IPS DF 6.9 (cell line): ENCODE results near the gene PLPPR1.

Source experiments
- DNase-seq: peaks from one replicate; pipeline ENCODE4 v3.0.0-alpha.2; 2013; ENCODE audit warnings: low read depth, low spot score
- H3K27ac ChIP-seq: one replicate; pipeline ENCODE4 v1.5.1; 2013; ENCODE audit warnings: low read length, control low read depth
- H3K27me3 ChIP-seq: 2 replicates; pipeline ENCODE4 v1.6.1; 2013; ENCODE audit warnings: mild to moderate bottlenecking, low read length; ENCODE audit not compliant: control insufficient read depth, insufficient read depth
- H3K36me3 ChIP-seq: 2 replicates; pipeline ENCODE4 v1.6.1; 2013; ENCODE audit warnings: low read length; ENCODE audit not compliant: control insufficient read depth, insufficient read depth
- H3K4me1 ChIP-seq: 2 replicates; pipeline ENCODE4 v1.6.1; 2013; ENCODE audit warnings: low read length; ENCODE audit not compliant: control insufficient read depth, insufficient read depth
- H3K4me3 ChIP-seq: 2 replicates; pipeline ENCODE4 v1.5.1; 2013; ENCODE audit warnings: mild to moderate bottlenecking, low read length
- H3K9me3 ChIP-seq: 2 replicates; pipeline ENCODE4 v1.6.1; 2013; ENCODE audit warnings: low read length, inconsistent platforms; ENCODE audit not compliant: control insufficient read depth, insufficient read depth
- WGBS: extraction: QIAGEN DNeasy Blood & Tissue Kit; methylation state at CpG from one replicate; pipeline ENCODE4 v1.1.7; 2013; ENCODE audit warnings: mixed read lengths, missing lambda C conversion rate; ENCODE audit not compliant: insufficient read length, insufficient coverage; 5-methylcytosine and 5-hydroxymethylcytosine counted together

Gene PLPPR1

DNA sequence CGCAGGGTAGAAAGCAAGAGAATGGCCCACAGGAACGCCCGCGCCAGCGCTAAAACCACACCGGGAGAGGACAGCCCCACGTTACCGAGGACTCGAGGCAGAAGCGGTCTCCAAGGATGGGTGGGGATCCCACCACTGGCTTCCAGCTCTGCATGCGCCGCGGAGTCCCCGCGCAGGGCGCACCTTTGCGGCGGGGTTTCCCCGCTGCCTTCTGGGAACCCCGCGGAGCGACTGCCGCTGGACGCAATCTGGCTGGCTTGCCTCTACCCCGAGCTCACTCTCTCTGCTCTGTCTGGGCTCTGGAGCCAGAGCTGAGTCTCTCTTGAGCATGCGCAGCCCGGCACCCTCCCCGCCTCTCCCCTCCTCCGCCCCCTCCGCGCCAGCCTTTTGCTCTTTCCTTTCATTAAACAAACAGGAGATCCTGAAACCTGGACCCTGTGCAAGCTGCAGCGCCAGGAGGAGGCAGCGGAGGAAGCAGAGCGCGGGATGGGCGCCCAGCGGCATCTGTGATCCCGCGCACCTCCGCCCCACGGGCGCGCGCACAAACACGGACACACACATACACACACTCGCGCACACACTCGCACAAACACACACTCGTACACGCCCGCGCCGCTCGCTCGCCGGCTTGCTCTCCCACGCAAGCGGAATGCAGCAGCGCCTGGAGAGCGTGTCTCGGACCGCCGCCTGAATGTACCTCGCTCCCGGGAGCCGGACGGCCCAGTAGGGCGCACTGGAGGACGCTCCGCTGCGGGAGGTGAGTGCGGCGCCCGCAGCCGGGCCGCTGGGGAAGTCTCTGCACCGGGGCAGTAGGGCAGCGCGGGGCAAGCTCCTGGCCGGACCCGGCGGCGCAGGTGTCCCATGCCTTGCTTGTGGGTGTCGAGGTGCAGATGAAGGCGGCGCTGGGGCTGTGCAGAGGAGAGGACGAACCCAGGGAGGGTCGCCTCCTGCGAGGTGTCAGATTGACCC, at the start of gene PLPPR1:
Gene PLPPR1, plus strand, starts transcription at position 382 of the 969 bp plus-strand sequence.
- Histone ChIP-seq H3K9me3 (no peaks in the 10 kb centered on the region), H3K27ac (no peak within 1 kb of the TSS), H3K4me1 (no peaks in the 10 kb centered on the region), H3K36me3 (no peaks in the 10 kb centered on the region), H3K27me3 (peaks cover 19% of the 10 kb centered on the region), H3K4me3 (peak within 1 kb of the TSS; percentile 56)
- peak; percentile 27 for DNase-seq
- no CpG with 5 or more reads among the region's 89 CpGs for WGBS

DNA sequence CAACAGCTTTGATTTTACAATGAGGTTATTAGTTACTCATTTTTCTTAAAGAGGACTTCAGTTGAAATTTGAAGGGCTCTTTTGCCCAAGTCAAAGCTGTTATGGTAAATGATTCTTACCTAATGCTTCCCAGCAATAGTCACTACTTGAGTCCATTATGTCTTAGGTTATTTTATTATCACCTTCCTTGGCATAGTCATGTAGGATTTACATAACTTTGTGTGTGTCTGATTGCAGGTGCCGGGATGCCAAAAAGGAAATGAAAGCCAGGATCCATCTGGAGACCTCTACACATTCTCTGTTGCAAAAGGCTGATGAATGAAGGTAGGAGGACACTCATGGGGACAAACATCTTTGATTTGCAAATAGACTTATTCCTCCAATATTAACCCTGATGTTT, 38.8 kb upstream of the PLPPR1 start:
- Histone ChIP-seq H3K36me3 (no peaks in the 10 kb centered on the region), H3K27ac (no peak overlapping the region), H3K27me3 (no peaks in the 10 kb centered on the region), H3K4me3 (no peak overlapping the region), H3K9me3 (no peaks in the 10 kb centered on the region), H3K4me1 (no peaks in the 10 kb centered on the region)
- no CpG with 5 or more reads among the region's 1 CpG for WGBS
- no peak for DNase-seq

DNA sequence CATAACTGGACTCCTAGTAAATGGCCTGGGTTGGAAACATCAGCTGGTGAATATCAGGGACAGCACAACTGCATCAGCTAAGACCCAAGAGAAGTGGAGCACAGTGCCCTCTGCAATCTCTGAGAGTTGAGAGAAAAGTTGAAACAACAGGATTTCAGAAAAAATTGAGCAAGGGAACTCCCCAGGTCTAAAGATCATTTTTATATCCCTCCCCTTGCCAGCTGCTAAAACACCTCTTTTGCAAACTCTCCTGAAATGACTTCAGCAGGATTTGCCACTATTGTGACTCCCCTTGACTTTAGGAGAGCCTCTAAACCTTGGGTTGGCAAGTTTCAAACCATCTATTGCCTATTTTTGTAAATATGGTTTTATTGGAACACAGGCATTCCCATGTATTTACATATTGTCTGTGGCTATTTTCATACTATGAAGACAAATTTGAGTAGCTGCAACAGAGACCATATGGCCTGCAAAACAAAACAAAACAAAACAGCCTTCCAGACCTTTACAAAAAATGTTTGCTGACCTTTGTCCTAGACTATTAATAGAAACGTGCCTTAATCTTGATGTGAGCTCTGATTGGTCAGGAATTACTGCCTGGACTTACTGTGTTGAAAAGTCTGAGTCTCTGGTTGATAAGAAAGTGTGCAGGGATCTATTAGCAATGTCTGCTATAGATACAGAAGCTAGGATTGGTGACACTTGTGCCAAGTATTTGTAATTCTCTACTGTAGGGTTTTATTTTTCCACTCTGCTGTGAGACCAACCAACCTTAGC, 37.7 kb upstream of the PLPPR1 start:
- Histone ChIP-seq H3K4me3 (no peak overlapping the region), H3K9me3 (no peaks in the 10 kb centered on the region), H3K36me3 (no peaks in the 10 kb centered on the region), H3K27ac (no peak overlapping the region), H3K27me3 (no peaks in the 10 kb centered on the region), H3K4me1 (no peaks in the 10 kb centered on the region)
- no peak for DNase-seq
- no CpG with 5 or more reads among the region's 1 CpG for WGBS

DNA sequence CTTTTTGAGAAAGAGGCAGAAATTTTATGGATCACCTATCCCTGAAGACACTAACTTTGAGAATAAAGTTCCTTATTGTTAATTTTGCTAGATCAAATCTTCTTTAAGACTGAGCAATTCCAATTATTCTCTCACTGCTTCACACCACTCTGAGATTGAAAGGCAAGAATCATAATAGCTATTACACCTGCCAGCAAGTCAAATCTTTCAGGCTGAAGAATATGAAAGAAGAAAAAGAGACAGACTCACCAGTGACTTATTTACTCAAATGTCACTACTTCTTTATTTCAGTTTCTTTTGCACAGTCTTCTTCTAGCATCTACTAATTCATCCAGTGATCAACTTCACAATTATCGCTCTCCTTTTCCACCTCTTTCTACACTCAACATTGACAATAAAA, 35.9 kb upstream of the PLPPR1 start:
- Histone ChIP-seq H3K36me3 (no peaks in the 10 kb centered on the region), H3K9me3 (no peaks in the 10 kb centered on the region), H3K4me1 (no peaks in the 10 kb centered on the region), H3K4me3 (no peak overlapping the region), H3K27ac (no peak overlapping the region), H3K27me3 (no peaks in the 10 kb centered on the region)
- 100% methylated on average over 1 of the region's 1 CpG for WGBS
- no peak for DNase-seq

DNA sequence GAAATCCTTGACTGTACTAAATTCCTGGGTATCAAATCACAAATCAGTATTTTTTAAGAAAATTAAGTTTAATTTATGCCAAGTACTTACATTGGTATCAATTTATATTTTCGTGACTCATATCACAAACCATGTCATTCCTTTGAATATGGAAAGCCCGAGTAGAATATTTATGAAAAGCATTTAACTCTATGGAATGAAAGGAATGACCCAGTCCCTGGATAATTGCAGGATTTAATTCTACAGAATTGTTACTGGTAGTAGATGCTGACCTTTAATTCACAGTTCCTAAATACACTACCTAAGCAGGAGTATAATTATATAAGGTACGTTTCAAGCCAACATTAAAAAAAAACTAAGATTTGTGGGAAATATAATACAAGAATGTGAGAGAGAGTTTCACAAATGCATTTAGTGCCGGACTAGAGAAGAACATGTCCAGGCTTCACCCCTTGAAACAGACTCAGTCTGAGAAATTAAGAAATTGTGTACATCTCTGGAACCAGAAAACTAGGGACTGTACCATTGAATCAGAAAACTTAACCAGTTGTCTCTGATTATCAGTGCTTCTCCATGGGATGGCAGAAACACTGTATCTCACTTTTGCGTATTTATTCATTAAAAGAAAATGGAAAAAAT, 28.5 kb upstream of the PLPPR1 start:
- no peaks in the 10 kb centered on the region for H3K27me3 ChIP-seq
- H3K4me1 ChIP-seq: no peaks in the 10 kb centered on the region
- no peaks in the 10 kb centered on the region for H3K36me3 ChIP-seq
- no peaks in the 10 kb centered on the region for H3K9me3 ChIP-seq
- WGBS: no CpG with 5 or more reads among the region's 5 CpGs
- no peak for DNase-seq
- H3K4me3 ChIP-seq: no peak overlapping the region
- no peak overlapping the region for H3K27ac ChIP-seq

DNA sequence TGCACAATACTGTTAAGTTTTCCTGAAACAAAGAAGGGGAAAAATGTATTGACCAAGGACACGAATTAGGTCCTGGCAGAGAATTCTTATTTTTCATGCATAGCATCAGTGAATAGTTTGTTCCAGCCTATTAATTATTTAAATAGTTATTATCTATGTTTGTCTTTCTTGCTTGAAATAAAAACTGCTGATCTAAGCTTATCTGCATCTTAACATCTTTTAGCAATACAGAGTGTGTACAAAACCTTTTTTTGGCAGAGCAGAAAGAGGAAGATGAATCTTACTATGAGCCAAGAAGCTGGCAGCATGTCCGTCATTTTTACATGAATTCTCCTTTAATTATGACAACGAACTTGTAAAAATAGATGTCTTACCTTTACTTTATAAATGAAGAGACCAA, 23.3 kb upstream of the PLPPR1 start:
- no peaks in the 10 kb centered on the region for H3K4me1 ChIP-seq
- H3K9me3 ChIP-seq: no peaks in the 10 kb centered on the region
- H3K4me3 ChIP-seq: no peak overlapping the region
- no peak overlapping the region for H3K27ac ChIP-seq
- no peaks in the 10 kb centered on the region for H3K27me3 ChIP-seq
- WGBS: no CpG with 5 or more reads among the region's 3 CpGs
- no peak for DNase-seq
- no peaks in the 10 kb centered on the region for H3K36me3 ChIP-seq

DNA sequence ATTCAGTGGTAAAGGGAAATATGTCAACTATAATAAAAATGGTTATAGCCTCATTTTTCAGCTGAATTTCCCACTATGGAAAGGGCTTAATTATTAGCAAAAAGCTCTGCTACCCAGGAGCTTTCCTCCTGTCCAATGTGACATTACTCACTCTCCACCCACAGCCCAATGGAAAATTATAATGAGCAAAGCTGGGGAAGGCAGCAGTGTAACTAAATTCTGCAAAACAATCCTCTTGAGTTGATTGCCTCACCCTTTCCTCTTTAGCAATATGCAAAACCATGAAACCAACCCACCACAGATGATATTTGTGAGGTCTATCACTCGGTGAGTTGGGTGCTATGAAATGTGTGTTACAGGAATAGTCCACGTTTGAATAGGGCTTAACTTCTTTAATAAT, 14.0 kb upstream of the PLPPR1 start:
- DNase-seq: no peak
- H3K27me3 ChIP-seq: no peaks in the 10 kb centered on the region
- H3K36me3 ChIP-seq: no peaks in the 10 kb centered on the region
- H3K9me3 ChIP-seq: no peaks in the 10 kb centered on the region
- H3K27ac ChIP-seq: no peak overlapping the region
- H3K4me3 ChIP-seq: no peak overlapping the region
- no peaks in the 10 kb centered on the region for H3K4me1 ChIP-seq
- no CpG with 5 or more reads among the region's 2 CpGs for whole genome bisulfite sequencing

DNA sequence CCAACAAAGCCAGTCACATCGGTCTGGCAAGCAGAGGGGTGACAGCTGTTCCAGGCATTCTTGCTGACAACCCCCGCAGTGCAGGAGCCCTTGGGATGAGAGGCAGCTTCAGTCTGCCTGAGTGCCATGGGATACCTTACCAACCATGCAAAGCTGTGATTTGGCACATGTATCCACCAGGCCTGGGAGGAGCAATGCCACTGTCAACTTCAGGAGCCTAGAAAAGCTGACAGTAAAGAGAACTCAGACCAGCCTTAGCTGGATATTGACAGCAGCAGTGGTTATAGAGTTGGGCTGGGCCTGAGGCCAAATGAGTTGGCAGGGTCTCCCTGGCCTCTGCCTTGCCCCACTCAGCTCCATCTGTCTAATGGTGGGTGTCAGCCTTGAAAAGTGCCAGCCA, 10.1 kb upstream of the PLPPR1 start:
- H3K4me1 ChIP-seq: no peaks in the 10 kb centered on the region
- H3K27me3 ChIP-seq: no peaks in the 10 kb centered on the region
- H3K4me3 ChIP-seq: no peak overlapping the region
- H3K9me3 ChIP-seq: no peaks in the 10 kb centered on the region
- H3K36me3 ChIP-seq: no peaks in the 10 kb centered on the region
- no CpG with 5 or more reads among the region's 2 CpGs for WGBS
- no peak overlapping the region for H3K27ac ChIP-seq
- no peak for DNase-seq

DNA sequence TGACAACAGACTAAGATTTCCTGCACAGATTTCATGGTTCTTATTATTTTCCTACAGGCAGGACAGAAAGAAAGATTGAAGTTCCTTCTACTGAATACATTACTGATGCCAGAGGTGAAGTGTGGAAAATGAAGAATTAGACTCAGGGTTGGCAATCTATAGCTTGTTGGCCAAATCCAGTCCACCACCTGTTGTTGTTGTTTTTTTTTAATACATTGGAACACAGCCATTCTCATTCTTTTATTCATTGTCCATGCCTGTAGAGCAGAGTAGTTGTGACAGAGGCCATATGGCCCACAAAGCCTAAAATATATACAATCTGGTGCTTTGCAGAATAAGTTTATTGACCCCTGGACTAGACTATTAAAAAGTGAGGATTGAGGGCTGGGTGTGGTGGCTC, 5.8 kb upstream of the PLPPR1 start:
- DNase-seq: no peak
- Histone ChIP-seq H3K27me3 (peaks cover 3% of the 10 kb centered on the region; the same call in 1 of the 2 replicates), H3K9me3 (no peaks in the 10 kb centered on the region), H3K4me3 (no peak overlapping the region), H3K36me3 (no peaks in the 10 kb centered on the region), H3K27ac (no peak overlapping the region), H3K4me1 (no peaks in the 10 kb centered on the region)

DNA sequence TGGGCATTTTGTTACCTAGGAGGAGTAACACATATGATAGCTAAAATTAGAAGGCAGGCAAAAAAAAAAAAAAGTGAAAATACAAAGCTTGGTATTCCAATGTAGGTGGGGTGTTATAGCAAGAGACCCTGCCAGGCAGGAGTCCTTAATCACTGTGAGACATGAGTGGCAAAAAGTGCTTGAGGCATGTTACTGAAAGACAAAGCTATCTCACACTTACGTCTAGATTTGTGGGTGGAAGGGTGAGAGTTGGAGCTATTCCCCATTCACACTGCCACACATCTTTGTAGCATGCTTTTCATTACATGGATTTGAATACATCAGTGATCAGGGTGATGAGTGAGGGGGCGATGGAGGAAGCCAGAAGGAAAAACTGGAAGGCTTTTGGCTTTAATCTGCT, 2.6 kb upstream of the PLPPR1 start:
- no peak overlapping the region for H3K27ac ChIP-seq
- no CpG with 5 or more reads among the region's 2 CpGs for WGBS
- no peak overlapping the region for H3K4me3 ChIP-seq
- H3K4me1 ChIP-seq: no peaks in the 10 kb centered on the region
- H3K36me3 ChIP-seq: no peaks in the 10 kb centered on the region
- no peak for DNase-seq
- H3K9me3 ChIP-seq: no peaks in the 10 kb centered on the region
- H3K27me3 ChIP-seq: peaks cover 19% of the 10 kb centered on the region
